ENCODE data around the gene RASD2. TPM values are rescaled to one million over a fixed set of nuclear protein-coding genes. Genes with fewer than 3 reads are reported as not detected.

The RASD2 gene
- total RNA-seq, 4 donors from 2014 or later, result 0.06 to 0.26 (median 0.19) TPM; not detected in 1

DNA sequence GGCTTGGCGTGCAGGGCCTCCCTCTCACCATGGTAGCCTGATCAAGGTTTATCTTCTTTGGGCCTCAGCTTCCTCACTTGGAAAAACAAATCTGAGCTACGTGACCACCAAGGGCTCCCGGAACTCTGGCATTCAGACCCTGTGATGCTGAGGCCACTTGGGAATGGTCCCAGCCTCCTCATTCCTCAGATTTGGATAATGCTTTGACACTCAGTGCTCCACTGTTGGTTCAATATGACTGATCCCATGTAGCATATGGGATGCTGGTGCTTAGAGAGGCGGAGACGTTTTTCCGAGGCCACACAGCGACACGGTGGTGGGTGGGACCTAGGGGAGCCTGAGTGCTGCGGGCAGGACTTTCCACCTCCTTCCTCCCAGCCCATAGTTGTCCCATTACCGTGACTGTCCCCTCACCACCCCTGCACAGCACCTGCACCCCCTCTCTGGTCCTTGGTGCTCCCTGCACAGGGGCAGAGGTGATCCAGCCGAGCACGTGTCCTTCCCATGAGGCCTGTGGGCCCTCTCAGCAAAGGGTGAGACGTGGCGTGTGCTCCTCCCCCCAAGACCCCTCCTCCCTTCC lies 53.4 kb downstream of the RASD2 start:
- WGBS, 2 donors, result 74 to 79% methylated on average over 8 of the region's 14 CpGs
- intact Hi-C loops (cut with DNase I), result no loop called here
- no peak for TF ChIP-seq POLR2A (IDR thresholded peaks at IDR 0.05)
- H3K9me3 ChIP-seq, result no peaks in the 10 kb centered on the region
- no peak overlapping the region for H3K27ac ChIP-seq
- peaks cover 0 to 21% (median 0%) of the 10 kb centered on the region in 3 donors for H3K4me1 ChIP-seq
- no peak for DNase-seq
- H3K36me3 ChIP-seq, result no peaks in the 10 kb centered on the region
- H3K4me3 ChIP-seq, result no peak overlapping the region
- peaks cover 0 to 6% (median 0%) of the 10 kb centered on the region in 4 donors for H3K27me3 ChIP-seq

DNA sequence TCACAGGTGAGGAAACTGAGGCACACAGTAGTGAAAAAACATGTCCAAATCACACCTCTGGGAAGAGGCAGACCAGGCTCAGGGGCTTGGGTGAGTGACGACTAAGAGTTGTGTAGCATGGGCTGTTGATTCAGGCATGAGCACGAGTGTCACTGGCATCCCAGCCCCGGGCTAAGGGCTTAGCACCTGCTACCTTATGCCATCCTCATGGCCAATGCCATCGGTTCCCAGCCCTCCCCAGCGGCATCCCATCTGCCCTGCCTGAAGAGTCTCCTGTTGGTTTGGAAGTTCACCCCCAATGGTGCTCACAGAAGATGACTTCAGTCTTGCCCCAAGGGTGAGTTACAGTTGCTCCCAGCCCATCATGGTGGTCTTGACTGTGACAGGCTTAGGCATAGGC lies 54.1 kb downstream of the RASD2 start:
- TF ChIP-seq, protein P1, sequence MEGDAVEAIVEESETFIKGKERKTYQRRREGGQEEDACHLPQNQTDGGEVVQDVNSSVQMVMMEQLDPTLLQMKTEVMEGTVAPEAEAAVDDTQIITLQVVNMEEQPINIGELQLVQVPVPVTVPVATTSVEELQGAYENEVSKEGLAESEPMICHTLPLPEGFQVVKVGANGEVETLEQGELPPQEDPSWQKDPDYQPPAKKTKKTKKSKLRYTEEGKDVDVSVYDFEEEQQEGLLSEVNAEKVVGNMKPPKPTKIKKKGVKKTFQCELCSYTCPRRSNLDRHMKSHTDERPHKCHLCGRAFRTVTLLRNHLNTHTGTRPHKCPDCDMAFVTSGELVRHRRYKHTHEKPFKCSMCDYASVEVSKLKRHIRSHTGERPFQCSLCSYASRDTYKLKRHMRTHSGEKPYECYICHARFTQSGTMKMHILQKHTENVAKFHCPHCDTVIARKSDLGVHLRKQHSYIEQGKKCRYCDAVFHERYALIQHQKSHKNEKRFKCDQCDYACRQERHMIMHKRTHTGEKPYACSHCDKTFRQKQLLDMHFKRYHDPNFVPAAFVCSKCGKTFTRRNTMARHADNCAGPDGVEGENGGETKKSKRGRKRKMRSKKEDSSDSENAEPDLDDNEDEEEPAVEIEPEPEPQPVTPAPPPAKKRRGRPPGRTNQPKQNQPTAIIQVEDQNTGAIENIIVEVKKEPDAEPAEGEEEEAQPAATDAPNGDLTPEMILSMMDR (IDR thresholded peaks at IDR 0.05), result no peak
- TF ChIP-seq POLR2A (IDR thresholded peaks at IDR 0.05), result no peak
- Histone ChIP-seq H3K4me3 (no peak overlapping the region), H3K9me3 (no peaks in the 10 kb centered on the region), H3K36me3 (no peaks in the 10 kb centered on the region), H3K27me3 (peaks cover 0 to 6% (median 0%) of the 10 kb centered on the region in 4 donors), H3K27ac (no peak overlapping the region), H3K4me1 (peaks cover 0 to 17% (median 0%) of the 10 kb centered on the region in 3 donors)
- intact Hi-C loops (cut with DNase I), result no loop called here
- WGBS, 2 donors, result 65 to 88% methylated on average over 4 to 5 of the region's 5 CpGs
- DNase-seq, result no peak

DNA sequence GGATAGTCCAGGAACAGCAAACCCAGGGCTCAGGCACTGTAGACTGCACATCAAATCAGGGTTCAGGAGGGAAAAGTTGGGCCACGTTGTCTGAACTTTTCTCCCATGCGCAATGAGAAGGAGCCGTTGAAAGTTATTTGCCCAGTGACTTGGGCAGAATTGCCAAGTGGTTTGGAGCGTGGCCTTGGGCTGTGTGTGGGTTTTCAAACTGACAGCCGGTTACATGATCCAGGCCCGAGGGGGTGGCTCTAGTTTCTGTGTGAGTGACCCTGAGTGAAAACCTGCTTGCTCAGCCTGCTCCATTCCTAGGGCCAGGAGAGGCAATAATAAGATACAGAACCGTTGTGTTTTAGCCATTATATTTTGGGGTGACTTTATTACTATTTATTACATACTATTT lies 56.2 kb downstream of the RASD2 start:
- Histone ChIP-seq H3K27ac (no peak overlapping the region), H3K36me3 (no peaks in the 10 kb centered on the region), H3K4me3 (no peak overlapping the region), H3K4me1 (peaks cover 0 to 25% (median 0%) of the 10 kb centered on the region in 3 donors), H3K27me3 (peaks cover 0 to 6% (median 0%) of the 10 kb centered on the region in 4 donors), H3K9me3 (no peaks in the 10 kb centered on the region)
- no peak for DNase-seq
- WGBS, 2 donors, result 77 to 83% methylated on average over 7 of the region's 7 CpGs
- TF ChIP-seq POLR2A (IDR thresholded peaks at IDR 0.05), result no peak
- TF ChIP-seq, protein P1 (IDR thresholded peaks at IDR 0.05), result no peak
- intact Hi-C loops (cut with DNase I), result no loop called here

DNA sequence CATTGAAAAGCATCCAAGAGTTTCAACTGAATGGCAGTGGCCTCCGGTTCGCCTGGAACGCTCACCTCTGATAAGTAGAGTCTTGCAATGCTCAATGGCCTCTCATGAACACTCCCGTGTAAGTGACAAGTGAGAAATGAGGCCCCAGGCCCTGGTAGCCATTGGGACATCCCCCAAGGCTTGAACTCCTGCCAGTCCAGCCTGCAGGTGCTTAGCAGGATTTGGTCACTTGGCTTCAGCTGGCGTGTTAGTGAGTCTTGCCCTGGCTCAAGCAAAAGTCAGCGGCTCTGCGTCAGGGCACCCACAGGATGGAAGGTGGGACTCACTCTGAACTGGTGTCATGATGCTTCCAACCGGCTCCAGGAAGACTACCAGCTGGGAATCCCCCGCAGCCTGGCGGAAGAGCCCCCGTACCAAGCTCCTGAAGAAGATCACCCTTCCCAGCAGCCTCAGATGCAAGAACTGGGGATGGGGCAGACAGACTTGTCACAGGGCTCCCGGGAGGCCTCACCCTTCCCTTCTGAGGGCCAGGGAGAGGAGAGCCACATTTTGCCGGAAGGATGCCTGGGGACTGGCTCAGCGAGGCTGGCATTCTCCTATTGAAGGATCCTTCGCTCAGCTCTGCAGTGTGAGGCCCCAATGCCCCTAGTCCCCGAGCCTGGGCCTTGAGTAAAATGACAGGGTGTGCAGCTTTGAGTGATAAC lies 57.2 kb downstream of the RASD2 start:
- TF ChIP-seq POLR2A (IDR thresholded peaks at IDR 0.05), result no peak
- TF ChIP-seq, protein P1 (IDR thresholded peaks at IDR 0.05), result no peak
- 65 to 74% methylated on average over 5 to 7 of the region's 16 CpGs for WGBS, 2 donors
- Histone ChIP-seq H3K4me1 (peaks cover 0 to 16% (median 0%) of the 10 kb centered on the region in 3 donors), H3K36me3 (no peaks in the 10 kb centered on the region), H3K4me3 (no peak overlapping the region), H3K27me3 (peaks cover 0 to 6% (median 0%) of the 10 kb centered on the region in 4 donors), H3K27ac (no peak overlapping the region), H3K9me3 (no peaks in the 10 kb centered on the region)
- intact Hi-C loops (cut with DNase I), result no loop called here
- DNase-seq, result no peak

DNA sequence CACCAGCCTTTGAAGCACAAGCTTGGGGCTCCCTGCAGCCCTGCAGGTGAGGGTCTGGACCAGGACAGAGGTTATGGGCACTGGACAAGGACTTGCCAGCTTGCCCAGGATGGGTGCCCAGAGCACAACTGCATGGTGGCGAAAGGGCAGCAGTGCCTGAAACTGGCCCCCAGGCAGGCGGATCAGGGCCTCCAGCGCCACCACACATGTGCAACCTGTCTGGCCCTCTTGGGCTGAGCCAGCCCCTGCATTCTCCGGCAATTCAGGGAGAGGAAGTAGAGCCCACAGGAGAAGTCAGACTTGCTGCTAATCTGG lies 57.7 kb downstream of the RASD2 start:
- WGBS, 2 donors, result 93% methylated on average over 2 of the region's 4 CpGs; no CpG with 5 or more reads in 1 of the 2 donors
- no peaks in the 10 kb centered on the region for H3K36me3 ChIP-seq
- no peak overlapping the region for H3K4me3 ChIP-seq
- peaks cover 0 to 15% (median 0%) of the 10 kb centered on the region in 3 donors for H3K4me1 ChIP-seq
- DNase-seq, result no peak
- intact Hi-C loops (cut with DNase I), result no loop called here
- no peaks in the 10 kb centered on the region for H3K9me3 ChIP-seq
- H3K27me3 ChIP-seq, result peaks cover 0 to 3% (median 0%) of the 10 kb centered on the region in 4 donors
- H3K27ac ChIP-seq, result no peak overlapping the region
- TF ChIP-seq, protein P1 (IDR thresholded peaks at IDR 0.05), result no peak
- no peak for TF ChIP-seq POLR2A (IDR thresholded peaks at IDR 0.05)

All from esophagus squamous epithelium (tissue), 5 donors.